K562 (cell line): ENCODE results near the gene TXNIP. TPM values are rescaled to one million over a fixed set of nuclear protein-coding genes. Genes with fewer than 3 reads are reported as not detected.

Source experiments
- C11orf30 ChIP-seq: fragments of 450-650 bp; IDR thresholded peaks from 2 replicates; pipeline ENCODE4 v1.6.1; 2016; ENCODE audit warnings: low read depth, mild to moderate bottlenecking
- CBX1 ChIP-seq: sonication (generic); IDR thresholded peaks from 2 replicates; pipeline ENCODE4 v1.6.1; 2016; ENCODE audit warnings: antibody characterized with exemption, low read depth, mild to moderate bottlenecking
- CEBPB ChIP-seq: fragments of 450-650 bp; IDR thresholded peaks from 2 replicates; pipeline ENCODE4 v1.6.1; 2016; ENCODE audit warnings: missing genetic modification characterization, missing compliant biosample characterization
- CHD1 ChIP-seq: fragments of 200-600 bp; sonication (generic); IDR thresholded peaks from one replicate; pipeline ENCODE4 v1.6.1; 2012; ENCODE audit warnings: mild to moderate bottlenecking, moderate library complexity, low read length, inconsistent platforms
- EP400 ChIP-seq: fragments of 450-650 bp; IDR thresholded peaks from 2 replicates; pipeline ENCODE4 v1.6.1; 2017; ENCODE audit warnings: antibody characterized with exemption, mild to moderate bottlenecking, moderate library complexity
- EWSR1 ChIP-seq: fragments of 450-650 bp; IDR thresholded peaks from 2 replicates; pipeline ENCODE4 v1.6.1; 2018; ENCODE audit warnings: borderline replicate concordance, mild to moderate bottlenecking, low read depth, moderate library complexity; ENCODE audit not compliant: partially characterized antibody
- GATAD2B ChIP-seq: fragments of 450-650 bp; IDR thresholded peaks from 2 replicates; pipeline ENCODE4 v1.6.1; 2017; ENCODE audit warnings: mild to moderate bottlenecking, borderline replicate concordance
- KAT2B ChIP-seq: IDR thresholded peaks from one replicate; pipeline ENCODE4 v1.6.1; 2012; ENCODE audit warnings: low read depth, mild to moderate bottlenecking, control low read depth, inconsistent platforms, low read length, moderate library complexity
- KAT7 ChIP-seq: sonication (generic); formaldehyde crosslinking; IDR thresholded peaks from 2 replicates; pipeline ENCODE4 v1.8.0; 2022; ENCODE audit warnings: missing genetic modification reagents, mild to moderate bottlenecking, borderline replicate concordance
- KAT8 ChIP-seq: fragments of 450-650 bp; IDR thresholded peaks from 2 replicates; pipeline ENCODE4 v1.6.1; 2016; ENCODE audit warnings: low read depth, mild to moderate bottlenecking
- KDM4B ChIP-seq, 2 experiments: fragments of 450-650 bp in 1 of 2; sonication (generic) in 1 of 2; IDR thresholded peaks; 2 replicates each; pipeline ENCODE4 v1.6.1; 2016 to 2017; ENCODE audit warnings: borderline replicate concordance in 2 of 2, antibody characterized with exemption in 1 of 2, low read depth in 1 of 2, mild to moderate bottlenecking in 1 of 2
- MAFK ChIP-seq: IDR thresholded peaks from 2 replicates; pipeline ENCODE4 v1.6.1; 2011; ENCODE audit warnings: low read length, improper control_type of control experiment
- MEF2D ChIP-seq: conservative IDR thresholded peaks from 2 replicates; pipeline ENCODE4 v1.6.1; 2016; ENCODE audit warnings: low read depth, missing genetic modification characterization, missing compliant biosample characterization
- MTA3 ChIP-seq: fragments of 450-650 bp; formaldehyde crosslinking; IDR thresholded peaks from 2 replicates; pipeline ENCODE4 v1.6.1; 2017; ENCODE audit warnings: mild to moderate bottlenecking, borderline replicate concordance
- MYBL2 ChIP-seq, 2 experiments: fragments of 450-650 bp in 1 of 2; sonication (generic) in 1 of 2; formaldehyde crosslinking in 1 of 2; IDR thresholded peaks; 2 replicates each; pipeline versions ENCODE4 v1.6.1 to v1.8.1; 2017 to 2022; ENCODE audit warnings: borderline replicate concordance in 1 of 2, inconsistent platforms in 1 of 2, low read depth in 1 of 2, mild to moderate bottlenecking in 1 of 2, missing genetic modification reagents in 1 of 2, moderate library complexity in 1 of 2
- NR1H2 ChIP-seq: sonication (generic); formaldehyde crosslinking; IDR thresholded peaks from 2 replicates; pipeline ENCODE4 v1.4.0; 2020; ENCODE audit warnings: mild to moderate bottlenecking, missing genetic modification reagents
- TAF1 ChIP-seq: IDR thresholded peaks from 2 replicates; pipeline ENCODE4 v1.6.1; 2011; ENCODE audit warnings: mild to moderate bottlenecking, low read length, moderate library complexity; ENCODE audit not compliant: insufficient read depth, control insufficient read depth, severe bottlenecking; ENCODE audit errors: extremely low read depth
- TAF15 ChIP-seq: fragments of 200-400 bp; formaldehyde crosslinking; IDR thresholded peaks from 2 replicates; pipeline ENCODE4 v1.6.1; 2017; ENCODE audit warnings: mild to moderate bottlenecking, low read depth, low read length, moderate library complexity
- ZNF134 ChIP-seq: fragments of 250-450 bp; sonication (Bioruptor Pico); conservative IDR thresholded peaks from 2 replicates; pipeline ENCODE4 v1.4.0; 2020
- ZNF217 ChIP-seq: sonication (generic); formaldehyde crosslinking; IDR thresholded peaks from 2 replicates; pipeline ENCODE4 v1.8.0; 2022; ENCODE audit warnings: mild to moderate bottlenecking, missing genetic modification reagents
- polyA plus RNA-seq, 8 experiments: library from polyadenylated mRNA; depleted of rRNA in 4 of 8; stranded (reverse) in 5 of 8; unstranded in 3 of 8; fragments of >200 nt; fragmentation: Nextera tagmentation in 2 of 8; fragmentation: Illumina TruSeq in 1 of 8; extraction: Ambion mirVana in 2 of 8; extraction: Trizol in 1 of 8; gene quantifications; 2 replicates each; pipeline versions ENCODE4 v1.2.1 to v1.2.3, GENCODE V29; 2011 to 2014; ENCODE audit warnings: inconsistent platforms in 1 of 8, missing spikeins in 1 of 8
- total RNA-seq, 7 experiments: library from RNA; depleted of rRNA in 6 of 7; stranded (reverse); fragments of >200 nt in 6 of 7; fragmentation: Illumina TruSeq in 2 of 7; extraction: Trizol in 2 of 7; gene quantifications; 2 replicates each; pipeline versions ENCODE4 v1.2.1 to v1.2.3, GENCODE V29; 2011 to 2021; ENCODE audit warnings: low replicate concordance in 1 of 7
- TF ChIP-seq, protein P1 (sequence below): fragments of 450-650 bp; IDR thresholded peaks from 2 replicates; pipeline ENCODE4 v1.6.1; 2016; ENCODE audit warnings: missing biosample characterization, missing genetic modification characterization
- TF ChIP-seq, protein P2 (sequence below): sonication (generic); formaldehyde crosslinking; IDR thresholded peaks from 2 replicates; pipeline ENCODE4 v1.5.0; 2020; ENCODE audit warnings: missing genetic modification reagents
- TF ChIP-seq, protein P3 (sequence below): fragments of 250-450 bp; sonication (Bioruptor Pico); IDR thresholded peaks from 2 replicates; pipeline ENCODE4 v1.9.0; 2021; ENCODE audit warnings: mild to moderate bottlenecking
- TF ChIP-seq, protein P4 (sequence below): sonication (generic); formaldehyde crosslinking; IDR thresholded peaks from 2 replicates; pipeline ENCODE4 v1.8.0; 2023; ENCODE audit warnings: mild to moderate bottlenecking, missing genetic modification reagents

Gene TXNIP
- total and polyA plus RNA-seq, 9 of the 15 experiments (the other 6 are each of a cell fraction or from before 2014, with no cell fraction given): 120 to 499 (median 257) TPM

DNA sequence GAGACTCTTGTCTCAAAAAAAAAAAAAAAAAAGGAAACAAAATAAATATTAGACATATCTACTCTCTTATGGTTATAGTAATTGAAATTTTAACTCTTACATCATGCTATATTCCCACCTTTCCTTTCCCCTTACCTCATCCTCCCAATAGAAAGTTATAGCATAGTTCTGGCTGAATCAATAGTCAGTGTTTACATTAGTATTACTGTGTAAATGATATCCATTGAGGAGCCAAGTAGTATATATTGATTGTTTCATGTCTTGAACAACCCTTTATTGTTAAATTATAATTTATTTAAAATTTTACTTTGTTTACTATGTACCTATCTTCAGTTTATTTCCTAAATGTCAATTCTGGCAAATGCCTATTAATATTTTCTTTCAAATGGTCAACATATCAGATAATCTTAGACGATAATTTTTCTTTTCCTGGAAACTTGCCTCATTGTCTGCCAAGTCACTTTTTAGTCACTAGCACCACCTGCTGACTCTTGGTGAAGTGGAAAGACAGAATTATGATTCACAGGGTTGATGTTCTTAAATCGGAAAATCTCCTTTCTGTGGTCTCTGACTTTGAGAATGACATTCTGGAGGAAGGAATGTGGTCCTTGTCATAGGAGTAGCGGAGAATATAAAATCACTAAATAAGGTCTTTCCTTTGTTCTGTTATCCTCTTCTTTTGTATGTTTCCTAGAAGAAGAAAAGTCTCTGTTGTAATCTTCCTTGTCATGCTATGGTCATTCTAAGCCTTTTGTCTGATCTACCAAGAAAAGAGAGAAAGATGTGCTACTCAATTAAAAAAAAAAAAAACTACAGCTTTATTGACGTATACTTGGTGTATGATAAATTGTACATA lies 16.6 kb upstream of the TXNIP start (continued):
- TF ChIP-seq KAT7 (CRISPR knock-in tag): no peak
- TF ChIP-seq KDM4B (IDR thresholded peaks at IDR 0.05; ENCODE audit: borderline replicate concordance in 2 of 2, low read depth in 1 of 2): no peak
- TF ChIP-seq TAF1: no peak
- TF ChIP-seq NR1H2: no peak
- no peak for TF ChIP-seq CHD1
- no peak for TF ChIP-seq C11orf30
- TF ChIP-seq KAT2B: no peak
- peak; percentile 78; the same call in 1 of the 2 replicates for TF ChIP-seq GATAD2B
- TF ChIP-seq, protein P1, sequence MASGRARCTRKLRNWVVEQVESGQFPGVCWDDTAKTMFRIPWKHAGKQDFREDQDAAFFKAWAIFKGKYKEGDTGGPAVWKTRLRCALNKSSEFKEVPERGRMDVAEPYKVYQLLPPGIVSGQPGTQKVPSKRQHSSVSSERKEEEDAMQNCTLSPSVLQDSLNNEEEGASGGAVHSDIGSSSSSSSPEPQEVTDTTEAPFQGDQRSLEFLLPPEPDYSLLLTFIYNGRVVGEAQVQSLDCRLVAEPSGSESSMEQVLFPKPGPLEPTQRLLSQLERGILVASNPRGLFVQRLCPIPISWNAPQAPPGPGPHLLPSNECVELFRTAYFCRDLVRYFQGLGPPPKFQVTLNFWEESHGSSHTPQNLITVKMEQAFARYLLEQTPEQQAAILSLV (tag): no peak
- TF ChIP-seq CEBPB (tag): 0 out of 2 replicates have a peak, but pooled peaks have one; percentile 41
- peak; percentile 47 for TF ChIP-seq EP400
- TF ChIP-seq, protein P2, sequence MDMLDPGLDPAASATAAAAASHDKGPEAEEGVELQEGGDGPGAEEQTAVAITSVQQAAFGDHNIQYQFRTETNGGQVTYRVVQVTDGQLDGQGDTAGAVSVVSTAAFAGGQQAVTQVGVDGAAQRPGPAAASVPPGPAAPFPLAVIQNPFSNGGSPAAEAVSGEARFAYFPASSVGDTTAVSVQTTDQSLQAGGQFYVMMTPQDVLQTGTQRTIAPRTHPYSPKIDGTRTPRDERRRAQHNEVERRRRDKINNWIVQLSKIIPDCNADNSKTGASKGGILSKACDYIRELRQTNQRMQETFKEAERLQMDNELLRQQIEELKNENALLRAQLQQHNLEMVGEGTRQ: no peak
- no peak for TF ChIP-seq MAFK
- TF ChIP-seq MTA3: no peak
- no peak for TF ChIP-seq ZNF217 (CRISPR knock-in tag)
- TF ChIP-seq, protein P3, sequence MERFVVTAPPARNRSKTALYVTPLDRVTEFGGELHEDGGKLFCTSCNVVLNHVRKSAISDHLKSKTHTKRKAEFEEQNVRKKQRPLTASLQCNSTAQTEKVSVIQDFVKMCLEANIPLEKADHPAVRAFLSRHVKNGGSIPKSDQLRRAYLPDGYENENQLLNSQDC (CRISPR knock-in tag): no peak
- TF ChIP-seq TAF15: no peak
- TF ChIP-seq EWSR1: no peak
- TF ChIP-seq KAT8: no peak
- no peak for TF ChIP-seq ZNF134 (CRISPR knock-in tag)
- no peak for TF ChIP-seq CBX1
- TF ChIP-seq, protein P4, sequence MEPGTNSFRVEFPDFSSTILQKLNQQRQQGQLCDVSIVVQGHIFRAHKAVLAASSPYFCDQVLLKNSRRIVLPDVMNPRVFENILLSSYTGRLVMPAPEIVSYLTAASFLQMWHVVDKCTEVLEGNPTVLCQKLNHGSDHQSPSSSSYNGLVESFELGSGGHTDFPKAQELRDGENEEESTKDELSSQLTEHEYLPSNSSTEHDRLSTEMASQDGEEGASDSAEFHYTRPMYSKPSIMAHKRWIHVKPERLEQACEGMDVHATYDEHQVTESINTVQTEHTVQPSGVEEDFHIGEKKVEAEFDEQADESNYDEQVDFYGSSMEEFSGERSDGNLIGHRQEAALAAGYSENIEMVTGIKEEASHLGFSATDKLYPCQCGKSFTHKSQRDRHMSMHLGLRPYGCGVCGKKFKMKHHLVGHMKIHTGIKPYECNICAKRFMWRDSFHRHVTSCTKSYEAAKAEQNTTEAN (CRISPR knock-in tag): no peak
- TF ChIP-seq MEF2D (tag): no peak
- no peak for TF ChIP-seq MYBL2 (IDR thresholded peaks at IDR 0.05; ENCODE audit: low read depth)
- no peak for TF ChIP-seq MYBL2 (CRISPR knock-in tag; IDR thresholded peaks at IDR 0.05; ENCODE audit: borderline replicate concordance)
